GM19023 (cell line): Measurements from ENCODE around the gene IFT74.

ENCODE experiments used
- ATAC-seq: cut with Tn5 transposase; IDR thresholded peaks from one replicate; pipeline ENCODE4 v1.9.1; 2021; ENCODE audit warnings: mild to moderate bottlenecking, moderate library complexity; ENCODE audit not compliant: unreplicated experiment

IFT74 gene

DNA sequence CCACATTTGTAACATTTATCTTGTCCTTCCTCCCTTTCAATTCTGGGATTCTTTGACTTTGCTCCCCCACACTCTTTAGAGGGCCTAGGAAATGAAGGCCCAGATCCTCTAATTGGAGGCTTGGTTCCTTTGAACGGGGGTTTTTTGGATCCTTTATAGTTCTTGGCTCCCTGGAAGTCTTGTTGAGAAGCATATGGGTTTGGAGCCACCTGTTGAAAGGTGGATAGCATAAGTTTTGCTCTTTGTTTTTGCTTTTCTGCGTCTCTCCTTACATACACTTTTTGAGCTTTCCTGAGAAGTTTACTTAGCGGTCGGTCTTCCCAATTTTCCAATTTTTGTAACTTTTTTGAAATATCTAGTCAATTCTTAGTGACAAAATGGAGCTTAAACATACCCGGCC is 17.8 kb downstream of the IFT74 start:
- no peak for ATAC-seq

DNA sequence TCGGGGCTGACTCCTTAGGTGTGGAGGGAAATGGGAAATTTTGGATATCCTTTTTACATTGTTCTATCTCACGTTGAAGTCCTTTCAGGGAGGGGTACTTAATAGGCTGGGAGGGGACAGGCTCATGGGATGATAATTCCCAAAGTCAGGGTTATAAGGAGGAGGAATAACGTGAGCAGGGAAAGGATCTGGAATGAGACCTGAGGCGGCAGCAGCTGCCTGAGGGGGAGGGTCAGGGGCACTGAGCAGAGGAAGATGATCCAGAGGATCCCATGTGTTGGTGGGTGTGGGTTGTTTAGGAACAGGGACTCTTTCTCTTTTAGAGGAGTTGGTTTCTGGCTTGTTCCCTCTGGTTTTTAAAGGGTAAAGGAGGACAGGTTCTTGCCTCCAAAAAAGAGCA is 18.7 kb downstream of the IFT74 start:
- no peak for ATAC-seq

DNA sequence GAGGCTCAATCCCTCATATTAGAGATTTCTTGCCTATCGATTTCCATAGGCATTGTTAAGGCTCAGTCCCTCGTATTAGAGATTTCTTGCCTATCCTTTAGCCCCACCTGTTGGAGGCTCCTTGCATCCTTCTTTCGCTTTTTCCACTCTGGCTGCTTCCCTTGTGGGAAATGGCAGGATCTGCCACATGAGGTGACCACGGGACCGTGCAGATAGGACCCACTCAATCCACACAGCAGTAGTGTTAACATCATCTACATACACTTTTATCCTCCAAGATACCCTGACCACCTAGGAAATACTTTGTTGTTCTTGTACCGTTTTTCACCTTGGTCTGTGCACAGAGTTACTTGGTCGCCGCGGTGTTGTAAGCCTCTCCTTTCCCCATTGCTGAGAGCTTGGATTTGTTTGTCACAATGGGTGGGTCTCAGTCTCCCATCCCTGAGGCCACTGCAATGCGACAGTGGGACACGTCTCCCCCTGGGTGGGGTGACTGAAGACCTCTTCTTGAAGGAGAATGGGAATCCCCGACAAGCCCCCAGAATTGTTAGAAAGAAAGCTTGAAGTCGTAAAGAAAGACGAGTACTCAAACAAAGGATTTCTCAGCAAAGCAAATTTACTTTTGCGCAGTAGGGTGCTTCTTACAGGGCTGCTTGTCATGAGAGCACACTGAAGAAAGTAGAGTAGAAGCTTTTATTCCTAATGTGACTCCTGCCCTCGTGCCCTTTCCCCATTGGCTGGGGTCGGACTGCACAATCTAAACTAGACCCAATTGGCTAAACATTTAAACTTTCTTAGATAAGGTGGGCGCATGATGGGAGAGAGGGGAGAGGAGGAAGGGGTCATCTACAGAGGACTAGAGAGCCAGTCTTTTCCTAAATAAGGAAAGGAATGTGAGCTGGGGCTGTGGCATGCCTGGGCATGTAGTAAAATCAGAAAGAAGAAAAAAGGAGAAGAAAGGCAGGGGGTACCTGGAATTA is 19.8 kb downstream of the IFT74 start:
- ATAC-seq: no peak

DNA sequence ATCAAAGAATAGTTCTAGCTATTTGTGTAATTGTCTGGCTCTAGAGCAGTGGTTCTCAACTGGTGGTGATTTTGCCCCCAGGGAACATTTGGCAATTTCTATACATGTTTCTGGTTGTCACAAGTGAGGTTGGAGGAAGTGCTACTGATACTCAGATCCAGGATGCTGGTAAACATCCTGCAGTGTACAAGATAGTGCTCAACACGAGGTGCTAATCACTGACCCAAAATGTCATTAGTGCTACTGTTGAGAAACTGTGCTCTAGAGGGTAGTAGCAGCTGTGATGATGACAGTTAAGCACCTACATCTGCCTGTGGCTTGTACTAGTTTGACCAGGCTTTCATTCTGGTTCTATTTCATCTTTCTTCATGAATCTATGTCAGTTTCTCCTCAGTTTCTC is 27.1 kb downstream of the IFT74 start:
- no peak for ATAC-seq

DNA sequence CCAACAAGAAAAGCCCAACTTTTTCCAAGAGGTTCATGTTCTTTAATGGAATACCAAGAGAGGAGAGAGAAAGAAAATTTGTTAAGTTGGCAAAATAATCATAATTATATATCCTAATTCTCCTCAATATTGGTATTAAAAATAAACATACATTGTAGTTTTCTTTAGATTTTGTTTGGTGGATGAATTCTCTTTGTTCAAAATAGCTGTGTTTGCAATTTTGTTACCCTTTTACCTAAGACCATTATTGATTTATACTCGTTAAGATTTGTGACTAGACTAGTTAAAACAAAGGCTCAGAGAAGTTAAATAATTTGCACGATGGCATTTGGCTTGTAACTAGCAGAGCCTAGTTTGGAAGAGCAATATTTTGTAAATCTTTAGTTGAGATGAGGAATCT is 39.6 kb downstream of the IFT74 start:
- no peak for ATAC-seq

DNA sequence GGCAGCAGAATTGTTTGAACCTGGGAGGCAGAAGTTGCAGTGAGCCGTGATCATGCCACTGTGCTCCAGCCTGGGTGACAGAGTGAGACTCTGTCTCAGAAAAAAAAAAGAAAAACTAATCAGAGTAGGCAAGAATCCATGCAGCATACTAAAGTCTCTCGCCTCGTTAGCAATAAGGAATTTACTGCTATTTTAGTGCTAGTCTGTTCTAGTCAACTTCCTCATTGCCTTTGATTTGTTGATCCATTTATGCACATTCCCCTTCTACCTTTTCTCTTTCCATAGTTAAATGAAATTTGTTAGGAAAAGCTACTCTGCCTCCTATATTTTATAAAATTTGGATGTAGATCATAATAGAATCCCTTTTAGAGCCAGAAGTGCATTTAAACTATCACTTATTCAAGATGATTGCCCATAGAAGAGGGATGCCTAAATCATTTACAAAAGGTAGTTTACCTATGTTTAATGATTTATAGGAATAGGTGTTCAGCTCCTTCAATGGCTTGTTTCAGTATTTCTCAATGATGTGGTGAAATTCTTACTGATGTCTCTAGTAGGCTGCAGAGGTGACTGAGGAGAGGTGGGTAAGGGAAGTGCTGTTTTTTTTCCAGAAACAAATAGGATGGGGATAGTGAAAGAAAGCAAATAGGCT is 47.3 kb downstream of the IFT74 start:
- ATAC-seq: no peak

DNA sequence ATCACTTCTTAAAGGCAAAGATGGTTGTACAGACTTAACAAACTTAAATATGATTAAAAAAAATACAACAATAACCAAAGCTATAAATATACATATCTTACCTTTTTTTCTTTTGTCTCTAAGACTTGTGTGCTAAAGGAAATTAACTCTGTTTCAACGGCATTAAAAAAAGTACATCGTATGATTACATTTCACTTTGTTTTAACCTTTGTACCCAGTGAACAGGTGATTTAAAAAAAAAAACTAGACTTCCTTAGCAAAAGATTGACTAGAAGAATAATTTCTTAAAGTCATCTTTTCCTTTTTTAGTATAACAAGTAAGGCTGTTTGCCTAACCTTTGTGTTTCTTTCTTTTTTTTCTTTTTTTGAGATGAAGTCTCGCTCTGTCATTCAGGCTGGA is 49.3 kb downstream of the IFT74 start, which contains the start of gene LRRC19:
Gene LRRC19, minus strand, starts transcription at position 182 of the 400 bp plus-strand sequence. CDS start 5,978 bp downstream, outside the sequence.
- no peak for ATAC-seq

DNA sequence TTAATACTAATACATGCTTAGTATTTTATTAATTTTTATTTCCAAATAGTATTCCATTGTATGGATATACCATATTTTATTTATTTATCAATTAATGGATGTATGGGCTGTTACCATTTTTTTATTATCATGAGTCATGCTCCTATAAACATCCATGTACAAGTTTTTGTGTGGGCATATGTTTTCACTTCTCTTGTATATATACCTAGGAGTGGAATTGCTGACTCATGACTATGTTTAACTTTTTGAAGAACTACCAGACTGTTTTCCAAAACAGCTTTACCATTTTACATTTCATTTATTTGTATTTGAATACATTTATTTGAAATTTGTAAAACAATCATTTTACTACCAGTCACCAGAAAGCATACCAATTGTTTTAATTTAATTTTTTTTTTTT is 63.4 kb downstream of the IFT74 start:
- no peak for ATAC-seq

DNA sequence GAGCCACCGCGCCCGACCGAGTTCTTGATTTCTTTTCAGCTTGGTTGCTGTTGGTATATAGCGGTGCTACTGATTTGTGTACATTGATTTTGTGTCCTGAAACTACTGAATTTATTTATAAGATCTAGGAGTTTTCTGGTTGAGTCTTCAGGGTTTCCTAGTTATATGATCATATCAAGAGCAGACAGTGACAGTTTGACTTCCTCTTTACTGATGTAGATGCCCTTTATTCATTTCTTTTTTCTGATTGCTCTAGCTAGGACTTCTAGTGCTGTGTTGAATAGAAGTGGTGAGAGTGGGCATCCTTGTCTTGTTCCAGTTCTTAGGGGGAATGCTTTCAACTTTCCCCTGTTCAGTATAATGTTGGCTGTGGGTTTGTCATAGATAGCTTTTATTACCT is 66.7 kb downstream of the IFT74 start:
- ATAC-seq: no peak

DNA sequence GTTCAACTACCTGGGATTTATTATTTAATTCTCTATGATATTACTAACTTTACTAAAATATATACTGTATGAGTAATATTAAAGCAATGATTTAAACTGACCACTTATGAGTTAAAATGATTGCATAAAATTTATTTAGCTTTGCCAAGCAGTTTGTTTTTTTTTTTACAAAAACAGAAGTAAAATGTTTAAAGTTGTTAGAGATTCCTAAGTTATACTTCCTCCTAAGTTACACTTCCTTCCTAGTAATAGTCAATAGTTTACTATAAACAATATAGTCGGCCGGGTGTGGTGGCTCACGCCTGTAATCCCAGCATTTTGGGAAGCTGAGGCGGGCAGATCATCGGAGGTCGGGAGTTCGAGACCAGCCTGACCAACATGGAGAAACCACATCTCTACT is 73.0 kb downstream of the IFT74 start:
- ATAC-seq: no peak

DNA sequence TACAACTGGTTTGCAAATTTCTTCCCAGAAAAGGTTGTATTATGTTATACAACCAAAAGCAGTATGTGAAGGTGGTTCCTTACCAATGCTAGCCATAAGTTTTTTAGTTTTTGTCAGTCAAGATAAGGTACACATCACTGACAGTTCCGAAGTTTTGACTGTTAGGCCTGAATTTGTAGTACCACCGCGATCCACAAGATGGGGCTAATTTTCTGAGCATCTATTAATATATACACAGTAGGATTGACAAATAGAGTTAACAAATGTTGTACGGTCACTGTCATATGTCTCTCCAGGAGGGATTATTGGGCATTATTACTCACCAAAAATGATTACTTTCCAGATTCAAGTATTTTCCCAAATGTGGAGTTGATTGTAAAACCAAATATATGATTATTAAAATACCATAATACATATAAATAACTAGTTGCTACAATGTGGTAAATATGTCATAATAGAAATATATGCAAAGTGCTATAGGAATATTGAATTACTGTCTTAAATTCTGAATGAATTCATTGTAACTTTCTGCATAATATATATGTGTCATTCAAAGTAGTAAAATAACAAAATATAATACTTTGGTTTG is 77.7 kb downstream of the IFT74 start:
- peak; percentile 70 for ATAC-seq

DNA sequence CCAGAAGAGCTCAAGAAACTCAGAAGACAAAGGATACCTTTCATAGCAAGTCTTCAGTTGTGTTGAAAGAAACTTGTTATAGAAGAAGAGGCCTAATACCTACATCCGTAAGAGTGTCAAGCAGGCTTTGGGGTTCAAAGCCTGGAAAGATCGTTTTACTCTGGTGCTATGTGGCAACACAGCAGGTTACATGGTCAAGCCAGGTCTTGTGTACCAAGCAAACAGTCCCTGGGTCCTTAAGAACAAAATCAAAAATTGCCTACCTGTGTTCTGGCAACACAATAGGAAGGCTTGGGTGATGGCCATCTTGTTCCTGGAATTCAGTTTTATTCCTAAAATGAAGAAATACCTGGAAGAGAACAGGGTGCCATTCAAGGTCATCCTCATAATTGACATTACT is 81.3 kb downstream of the IFT74 start:
- no peak for ATAC-seq

DNA sequence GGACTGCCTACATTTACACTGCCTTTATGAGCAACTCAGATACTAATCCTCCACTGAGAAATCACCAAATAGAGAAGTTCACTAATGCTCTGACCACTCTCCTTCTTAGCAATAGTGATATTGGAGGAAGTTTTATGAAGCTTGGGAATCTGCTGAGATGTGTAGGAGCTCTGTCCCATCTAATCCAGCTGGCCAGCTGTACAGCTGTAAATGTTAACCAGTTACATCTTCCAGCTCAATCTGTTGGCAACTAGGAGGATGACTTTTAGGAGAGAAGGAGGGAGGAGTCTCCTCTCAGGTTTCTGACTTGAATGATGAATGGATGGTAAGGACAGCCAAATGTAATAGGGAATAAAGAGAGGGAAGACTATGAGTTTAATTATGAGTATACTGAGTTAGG is 85.5 kb downstream of the IFT74 start:
- ATAC-seq: no peak

DNA sequence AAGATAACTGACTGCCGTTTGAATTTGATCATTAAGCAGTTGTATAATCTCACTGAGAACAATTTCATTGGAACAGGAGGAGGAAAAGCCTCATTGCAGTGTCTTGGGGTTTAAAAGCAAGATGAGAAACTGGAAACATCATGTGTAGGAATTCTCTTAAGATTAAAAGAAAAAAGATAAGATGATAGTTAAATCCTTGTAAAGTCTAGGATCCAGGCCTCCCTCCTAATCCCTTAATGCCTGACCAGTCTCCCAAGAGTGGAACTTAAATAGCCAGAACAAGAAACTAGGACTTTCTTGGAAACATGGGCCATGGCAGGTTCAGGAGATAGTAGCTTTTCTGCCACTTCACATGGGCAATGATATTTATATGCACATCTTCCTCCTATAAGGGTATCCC is 86.3 kb downstream of the IFT74 start:
- no peak for ATAC-seq

DNA sequence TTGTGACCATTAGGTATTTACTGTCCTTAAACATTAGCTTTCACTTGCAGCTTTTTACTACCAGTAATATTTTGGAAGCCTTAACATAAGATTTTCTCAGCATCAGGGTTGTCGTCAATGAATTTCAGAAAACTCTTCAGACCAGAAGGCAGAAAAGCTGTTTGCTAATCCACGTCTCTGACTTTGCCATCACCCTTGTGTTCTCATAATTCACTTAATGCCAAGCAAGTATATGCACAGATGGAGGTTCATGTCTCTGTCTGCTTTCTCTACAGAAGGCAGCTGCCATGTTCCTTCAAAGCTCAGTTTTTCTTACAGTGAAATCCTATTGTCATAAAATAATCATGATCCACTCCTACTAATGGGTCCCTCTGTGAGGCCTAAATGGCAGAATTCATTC is 87.0 kb downstream of the IFT74 start:
- ATAC-seq: no peak

DNA sequence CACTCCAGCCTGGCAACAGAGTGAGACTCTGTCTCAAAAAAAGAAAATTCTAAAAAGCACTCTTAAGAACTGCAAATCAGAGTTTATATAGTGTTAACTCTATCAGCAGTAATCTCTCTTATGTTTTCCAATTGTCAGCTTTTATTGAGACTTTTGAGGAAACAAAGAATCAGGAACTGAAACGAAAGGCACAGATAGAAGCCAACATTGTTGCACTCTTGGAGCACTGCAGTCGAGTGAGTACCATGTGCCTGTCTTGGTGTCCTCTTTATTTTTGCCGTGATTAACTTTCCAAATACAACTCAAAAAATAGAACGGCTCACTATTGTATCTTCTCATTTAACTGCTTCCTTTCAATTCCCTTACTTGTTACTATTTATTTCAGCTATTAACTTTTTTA is 90.9 kb downstream of the IFT74 start:
- ATAC-seq: no peak

DNA sequence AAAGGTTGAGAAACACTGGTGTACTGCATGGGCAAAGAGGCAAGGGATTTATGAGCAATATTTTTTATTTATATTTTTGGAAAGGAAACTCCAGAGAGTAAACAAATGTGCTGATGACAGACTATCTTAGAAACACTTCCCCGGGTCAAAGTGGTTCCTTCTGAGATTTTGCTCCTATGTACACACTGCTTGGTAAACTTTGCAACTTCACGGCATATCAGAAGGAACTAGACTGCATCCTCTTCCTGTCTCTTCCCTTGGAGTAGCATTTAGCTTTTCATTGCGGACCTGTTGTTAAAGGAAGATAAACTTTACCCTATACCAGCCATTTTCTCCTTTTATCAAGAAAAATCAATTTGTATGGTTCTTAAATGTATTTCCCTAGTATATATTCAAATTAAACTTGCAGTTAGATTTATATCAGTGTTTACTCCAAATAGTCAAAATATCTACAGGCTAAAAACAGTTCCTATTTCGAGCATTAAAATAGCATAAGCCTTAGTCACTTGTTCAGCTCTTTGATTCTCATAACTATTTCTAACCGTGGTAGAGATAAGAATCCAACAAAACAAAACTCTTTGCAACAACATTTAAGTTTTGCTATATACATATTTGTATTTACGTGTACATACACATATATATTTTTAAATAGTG is 97.3 kb downstream of the IFT74 start:
- no peak for ATAC-seq

DNA sequence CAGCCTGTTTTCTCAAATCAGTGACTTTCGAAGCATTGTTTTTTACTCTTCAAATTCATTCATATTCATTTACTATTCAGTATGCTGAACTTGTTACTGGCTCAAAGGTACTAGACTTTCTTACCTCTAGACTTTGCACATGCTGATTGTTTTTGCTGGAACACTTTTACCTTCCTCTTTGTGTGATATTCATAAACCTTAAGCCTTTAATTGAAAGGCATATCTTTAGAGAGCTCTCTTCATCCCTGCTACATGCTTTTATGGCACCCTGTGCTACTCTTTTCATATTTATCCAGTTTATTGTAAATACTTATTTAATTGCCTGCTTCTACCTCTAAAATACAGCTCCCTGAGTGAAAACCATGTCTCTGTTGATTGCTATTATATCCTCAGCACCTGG is 97.9 kb downstream of the IFT74 start:
- ATAC-seq: no peak

DNA sequence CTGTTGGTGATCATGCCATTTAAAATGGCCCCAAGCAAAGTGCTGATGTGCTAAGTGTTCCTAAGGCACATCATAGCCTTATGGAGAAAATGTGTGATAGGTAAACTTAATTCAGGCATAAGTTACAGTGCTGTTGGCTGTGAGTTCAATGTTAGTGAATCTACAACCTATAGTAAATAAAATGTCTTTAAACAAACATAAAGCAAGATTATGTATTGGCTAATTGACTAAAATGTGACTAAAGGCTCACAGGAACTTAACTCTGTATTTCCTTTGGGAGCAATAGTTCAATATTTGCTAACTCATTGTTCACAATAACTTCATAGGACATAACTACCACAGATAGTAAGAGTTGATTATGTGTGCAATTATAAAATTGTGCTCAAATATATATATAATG is 98.6 kb downstream of the IFT74 start:
- ATAC-seq: no peak

DNA sequence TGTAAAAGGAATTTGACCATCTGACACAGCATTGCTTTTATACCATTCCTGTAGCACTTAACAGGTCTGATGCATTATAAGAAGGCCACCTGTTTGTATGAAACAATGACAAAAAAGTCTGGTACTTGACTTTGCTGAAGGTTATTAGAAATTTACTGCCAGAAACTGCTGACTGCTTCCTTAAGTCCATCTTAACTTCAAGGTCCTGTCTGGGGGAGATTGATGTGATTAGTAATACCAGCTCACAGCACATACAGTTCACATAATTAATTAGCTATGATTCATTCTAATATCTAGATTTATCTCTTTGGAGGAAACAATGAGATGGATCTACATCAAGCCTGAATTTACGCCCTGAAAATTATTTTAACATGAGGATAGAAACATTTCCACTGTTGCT is 103.2 kb downstream of the IFT74 start:
- ATAC-seq: no peak

DNA sequence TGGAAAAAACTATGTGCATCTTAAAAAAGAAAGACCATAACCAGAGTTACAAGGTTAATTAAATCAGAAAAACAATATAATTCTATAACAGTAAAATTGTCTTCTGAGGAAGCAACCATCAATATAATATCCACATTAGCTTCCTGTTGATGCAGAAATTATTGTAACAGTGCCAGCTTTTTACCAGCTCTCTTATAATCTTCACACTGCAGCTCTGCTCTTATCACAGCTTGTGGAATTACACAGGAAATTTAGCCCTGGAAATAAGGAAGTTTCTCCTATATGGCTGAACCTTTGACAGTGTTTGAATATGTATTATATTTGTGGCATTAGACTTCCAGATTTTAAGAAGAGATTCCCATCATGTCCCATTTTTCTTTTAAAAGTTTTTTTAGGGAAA is 103.7 kb downstream of the IFT74 start:
- ATAC-seq: no peak
